RPMI8226 (cell line): Measurements from ENCODE around the gene PRUNE2.
A peak's percentile ranks its signal among the peaks of the same experiment; 100 is the strongest.

ENCODE experiments used
- DNase-seq: peaks from one replicate; pipeline ENCODE4 v3.0.0-alpha.2; 2015

Gene PRUNE2

DNA sequence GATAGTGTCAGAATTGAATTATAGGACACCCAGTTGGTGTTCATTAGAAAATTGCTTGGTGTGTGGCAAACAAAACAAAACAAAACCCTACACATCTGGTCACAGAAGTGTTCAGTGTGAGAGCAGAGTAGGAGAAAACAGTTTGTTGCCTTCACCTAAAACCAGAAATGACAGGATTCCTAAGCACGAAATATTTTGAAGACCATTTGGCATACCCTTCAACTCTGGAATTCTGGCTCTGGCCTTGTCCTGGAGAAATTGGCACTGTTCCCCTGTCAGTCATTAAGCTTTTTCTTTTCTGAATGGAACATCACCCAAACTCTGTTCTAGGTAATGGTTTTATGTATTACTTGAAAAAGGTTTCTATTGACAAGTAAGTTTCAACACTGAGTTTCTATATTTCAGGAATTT, 251.9 kb downstream of the PRUNE2 start:
- DNase-seq: no peak

DNA sequence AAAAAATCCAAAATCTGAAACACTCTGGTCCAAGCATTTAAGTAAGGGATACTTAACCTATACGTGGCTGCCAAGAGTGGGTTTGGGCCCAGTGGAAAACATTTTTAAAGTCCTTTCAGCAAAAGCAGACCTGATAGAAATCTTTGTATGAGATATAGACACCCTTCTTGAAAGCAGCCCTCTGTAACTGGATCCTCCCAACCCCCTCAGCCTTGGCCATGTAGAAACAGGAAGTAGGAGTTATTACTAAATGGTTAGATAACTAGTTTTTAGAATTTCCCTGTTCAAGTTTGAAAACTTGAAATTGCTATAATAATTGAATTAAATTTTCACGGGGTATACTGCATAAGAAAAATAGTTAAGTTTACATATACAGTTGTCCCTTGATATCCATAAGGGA, 253.0 kb downstream of the PRUNE2 start:
- DNase-seq: no peak

DNA sequence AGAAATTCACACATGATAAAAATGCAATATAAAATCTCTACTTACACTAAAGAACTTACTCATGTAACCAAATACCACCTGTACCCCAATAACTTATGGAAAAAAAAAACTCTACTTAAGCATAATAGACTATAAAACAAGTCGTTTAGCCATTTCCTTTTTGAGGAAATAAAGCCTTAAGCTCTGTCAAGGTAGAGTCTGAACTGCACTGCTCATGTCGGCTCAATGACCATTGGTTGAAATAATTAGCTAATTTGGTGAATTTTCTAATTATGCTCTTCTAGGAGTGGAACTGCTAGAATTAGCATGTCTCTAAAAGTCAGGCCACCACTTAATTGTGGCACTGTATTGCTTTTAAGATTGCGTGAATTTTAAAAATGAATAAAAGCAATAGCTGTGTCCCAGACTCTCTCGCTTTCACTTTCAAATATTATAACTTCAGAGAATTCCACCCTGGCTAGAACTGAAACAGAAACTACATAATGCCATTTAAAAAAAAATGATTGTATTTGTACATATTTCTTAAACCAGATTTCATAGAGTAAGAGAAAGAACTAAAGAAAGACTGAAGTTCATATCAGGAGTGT, 254.7 kb downstream of the PRUNE2 start:
- peak; percentile 26 for DNase-seq

DNA sequence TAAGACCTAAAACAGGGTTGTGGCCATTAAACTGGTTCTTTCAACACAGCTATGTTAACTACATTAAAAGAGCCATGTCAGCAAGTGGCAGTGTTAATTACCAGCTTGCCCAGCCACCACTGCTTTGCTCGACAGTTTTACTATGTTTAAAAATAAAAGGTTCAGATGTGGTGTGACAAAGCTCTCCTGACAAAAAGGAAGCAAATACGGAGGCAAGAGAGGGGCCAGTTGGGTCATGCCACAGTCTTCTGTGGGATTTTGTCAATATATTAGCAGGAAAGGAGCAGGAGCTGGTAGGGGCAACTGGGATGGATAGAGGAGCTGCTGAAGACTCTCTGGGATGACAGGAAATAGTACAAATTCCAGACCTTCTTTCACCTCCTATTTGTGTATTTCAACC, 255.2 kb downstream of the PRUNE2 start:
- DNase-seq: peak; percentile 77

DNA sequence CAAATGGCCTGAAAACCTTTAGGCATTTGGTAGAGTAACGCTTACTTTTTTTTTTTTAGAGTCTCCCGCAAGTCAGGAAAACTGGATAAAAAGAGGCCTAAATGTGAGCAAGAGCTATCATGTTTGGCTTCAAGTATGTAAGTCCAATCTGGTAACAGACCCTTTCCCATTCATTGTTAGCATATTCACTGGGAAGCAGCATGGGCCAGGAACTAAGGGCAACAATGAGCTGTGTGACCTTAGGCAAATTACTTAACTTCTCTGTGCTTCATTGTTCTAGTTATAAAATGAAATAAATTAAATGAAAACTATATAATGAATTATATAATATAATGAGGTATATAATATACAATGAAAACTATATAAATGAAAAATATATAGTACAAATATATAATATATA, 256.0 kb downstream of the PRUNE2 start:
- no peak for DNase-seq

DNA sequence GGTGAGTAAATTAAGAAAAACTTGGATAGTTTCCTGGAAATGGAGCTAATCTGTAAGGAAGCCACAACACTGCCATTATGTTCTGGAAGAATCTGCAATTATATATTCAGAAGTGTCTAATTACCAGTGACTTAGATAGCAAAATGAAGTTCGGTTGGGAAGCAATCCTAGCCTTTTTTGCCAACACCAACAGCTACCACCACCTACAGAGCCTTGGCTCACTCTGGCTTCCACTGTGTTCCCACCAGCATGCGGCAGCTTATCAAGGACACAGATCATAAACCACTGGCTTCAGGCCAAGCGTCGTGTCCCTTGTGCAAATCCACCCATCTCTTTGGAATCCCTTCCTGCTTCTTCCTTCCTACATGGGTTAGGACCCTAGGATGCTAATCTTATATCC, 259.7 kb downstream of the PRUNE2 start:
- no peak for DNase-seq

DNA sequence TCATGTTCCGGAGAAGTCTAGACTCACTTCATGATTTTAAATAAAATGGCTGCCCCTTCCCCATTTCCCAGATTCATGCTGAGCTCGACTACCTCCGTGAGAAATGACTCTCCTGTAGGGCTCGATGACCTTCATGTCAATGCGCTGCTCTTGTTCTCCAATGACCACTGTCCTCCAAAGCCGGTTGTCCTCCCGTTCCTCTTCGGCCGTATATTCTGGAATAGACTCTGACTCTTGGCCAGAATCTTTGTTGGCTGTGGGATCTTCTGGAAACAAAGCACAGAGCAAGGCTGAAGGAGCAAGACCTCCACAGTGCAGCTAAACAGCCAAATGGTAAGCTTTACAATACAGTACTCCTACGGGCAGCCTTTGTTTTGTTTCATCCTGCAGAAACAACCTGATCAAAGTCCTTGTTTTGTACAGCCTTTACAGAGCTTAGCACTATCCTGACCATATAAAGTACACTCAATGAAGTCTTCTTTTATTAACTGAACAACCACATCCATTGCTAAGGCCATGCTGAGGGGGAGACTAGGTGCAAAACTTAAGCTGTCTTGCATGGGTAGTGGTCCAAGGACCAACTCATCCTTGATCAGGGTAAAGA, 261.2 kb downstream of the PRUNE2 start:
- no peak for DNase-seq

DNA sequence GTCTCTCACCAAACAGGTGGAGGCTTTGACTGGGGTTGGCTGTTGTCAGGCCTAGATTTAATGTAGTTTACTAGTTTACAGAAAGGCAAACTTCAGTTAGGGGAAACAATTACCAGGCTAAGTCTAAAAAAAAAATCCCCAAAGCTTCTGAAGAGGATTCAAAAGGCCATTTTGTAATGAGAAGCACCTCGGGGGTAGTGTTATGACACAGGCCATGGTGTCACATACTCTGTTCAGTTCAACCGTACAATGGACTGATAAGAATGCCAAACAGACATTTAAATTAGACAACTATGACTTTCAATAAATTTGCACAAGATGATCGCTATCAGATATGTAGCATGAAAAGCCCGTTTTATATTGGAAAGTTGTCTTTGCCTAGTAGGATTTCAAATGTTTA, 261.7 kb downstream of the PRUNE2 start:
- no peak for DNase-seq

DNA sequence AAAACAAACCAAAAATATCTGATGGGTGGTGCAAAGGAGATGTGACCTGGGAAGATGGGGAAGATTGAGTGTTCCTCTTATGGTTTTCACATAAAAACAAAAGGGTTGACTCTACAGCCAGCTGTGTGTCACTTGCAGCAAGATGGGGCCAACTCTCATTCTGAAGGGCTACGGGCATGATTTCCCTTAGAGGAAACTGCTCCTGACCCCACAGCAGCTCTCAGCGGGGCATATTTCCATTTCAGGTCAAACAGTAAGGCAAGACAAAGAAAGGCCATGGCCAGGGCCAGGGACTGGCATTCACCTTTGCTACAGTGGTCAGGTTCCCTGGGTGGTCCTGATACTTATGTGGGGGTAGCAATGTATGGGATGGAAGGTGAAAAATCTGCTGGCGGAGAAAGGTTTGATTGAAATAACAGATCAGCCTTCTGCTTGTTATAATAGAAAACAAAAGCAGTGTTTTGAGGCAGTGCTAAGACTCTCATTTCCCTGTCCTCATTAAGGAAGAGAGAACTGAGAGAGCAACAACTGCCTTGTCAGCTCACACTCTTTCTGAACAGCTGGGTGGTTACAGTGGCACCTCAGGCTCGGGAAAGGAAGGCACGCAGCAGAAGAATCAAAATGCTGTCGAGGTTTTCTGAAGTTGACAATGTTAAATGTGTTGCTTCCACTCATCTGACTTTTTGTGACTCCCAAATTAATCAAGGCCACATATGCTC, 262.4 kb downstream of the PRUNE2 start:
- peak; percentile 77 for DNase-seq

DNA sequence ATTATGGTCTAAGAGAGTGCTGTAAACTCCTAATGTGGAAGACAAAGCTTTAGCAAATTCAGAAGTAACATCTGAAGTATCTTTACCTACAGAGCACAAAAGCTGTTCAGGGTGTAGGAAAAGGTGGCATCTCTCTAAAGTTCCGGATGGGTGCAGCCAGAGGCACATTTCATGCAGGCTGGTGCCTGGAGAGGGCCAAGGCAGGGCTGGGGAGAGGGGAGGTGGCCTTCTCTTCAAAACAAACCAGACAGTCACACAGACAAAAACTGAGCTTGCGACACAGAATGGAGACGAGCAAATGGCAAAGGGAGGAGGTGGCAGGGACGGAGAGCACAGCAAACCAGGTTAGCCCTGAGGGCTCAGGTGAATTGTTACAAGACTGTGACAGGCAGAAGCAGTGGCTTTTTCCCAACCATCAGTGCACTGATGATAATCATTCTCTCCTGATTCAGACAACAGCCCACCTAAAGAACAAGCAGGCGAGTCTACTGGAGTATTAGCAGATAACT, 263.2 kb downstream of the PRUNE2 start:
- no peak for DNase-seq

DNA sequence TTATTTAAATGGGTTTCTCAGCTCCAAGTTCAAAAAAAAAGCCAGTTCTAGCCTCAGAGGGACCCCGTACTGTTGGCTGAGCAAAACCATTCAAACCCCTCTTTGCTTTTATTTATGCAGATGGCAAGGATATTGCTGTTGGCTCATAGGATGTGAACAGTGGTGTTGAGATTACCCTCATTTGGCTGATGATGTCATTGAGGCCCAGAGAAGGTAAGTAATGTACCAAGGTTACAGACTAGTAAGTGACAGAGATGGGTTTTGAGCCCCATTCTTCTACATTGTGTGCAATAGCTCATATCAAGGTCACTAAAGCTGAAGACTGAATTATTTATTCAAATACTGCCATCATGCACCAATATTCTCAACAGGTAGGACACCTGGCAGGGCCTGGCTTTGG, 263.8 kb downstream of the PRUNE2 start:
- no peak for DNase-seq

DNA sequence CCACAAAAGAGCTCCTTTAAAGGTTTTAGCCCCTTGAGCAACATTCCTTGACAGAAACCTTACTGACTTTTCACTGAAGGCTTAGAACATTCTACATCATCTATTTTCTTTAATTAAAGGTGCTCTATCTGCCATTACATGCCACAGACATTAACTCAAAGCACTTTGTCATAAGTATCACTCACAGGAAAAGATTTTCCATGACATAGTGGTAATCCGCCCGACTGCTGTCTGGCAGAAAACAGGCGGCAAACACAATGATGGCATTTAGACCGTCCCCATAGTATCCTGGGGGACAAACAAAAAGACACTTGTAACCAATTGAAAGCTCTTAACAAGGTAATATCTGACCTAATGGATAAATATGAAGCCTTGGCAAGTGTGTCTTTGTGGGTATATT, 267.9 kb downstream of the PRUNE2 start:
- DNase-seq: no peak

DNA sequence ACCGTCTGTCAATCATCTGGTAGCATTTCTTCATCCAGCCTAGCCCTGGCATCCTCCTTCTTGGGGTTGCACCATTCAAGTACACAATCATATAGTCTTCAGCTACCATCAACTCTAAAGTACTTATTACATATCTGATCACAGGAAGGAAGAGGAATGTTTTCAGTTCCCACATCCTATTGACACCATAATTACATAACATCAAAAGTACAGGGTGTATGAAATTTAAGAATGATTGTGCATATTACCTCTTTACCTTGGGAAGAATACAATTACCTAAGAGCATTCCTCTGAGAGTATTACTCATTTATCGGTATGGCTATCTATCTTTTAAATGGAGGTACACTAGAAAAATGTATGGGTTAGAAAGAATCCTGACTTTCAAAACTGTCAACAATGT, 268.5 kb downstream of the PRUNE2 start:
- DNase-seq: no peak

DNA sequence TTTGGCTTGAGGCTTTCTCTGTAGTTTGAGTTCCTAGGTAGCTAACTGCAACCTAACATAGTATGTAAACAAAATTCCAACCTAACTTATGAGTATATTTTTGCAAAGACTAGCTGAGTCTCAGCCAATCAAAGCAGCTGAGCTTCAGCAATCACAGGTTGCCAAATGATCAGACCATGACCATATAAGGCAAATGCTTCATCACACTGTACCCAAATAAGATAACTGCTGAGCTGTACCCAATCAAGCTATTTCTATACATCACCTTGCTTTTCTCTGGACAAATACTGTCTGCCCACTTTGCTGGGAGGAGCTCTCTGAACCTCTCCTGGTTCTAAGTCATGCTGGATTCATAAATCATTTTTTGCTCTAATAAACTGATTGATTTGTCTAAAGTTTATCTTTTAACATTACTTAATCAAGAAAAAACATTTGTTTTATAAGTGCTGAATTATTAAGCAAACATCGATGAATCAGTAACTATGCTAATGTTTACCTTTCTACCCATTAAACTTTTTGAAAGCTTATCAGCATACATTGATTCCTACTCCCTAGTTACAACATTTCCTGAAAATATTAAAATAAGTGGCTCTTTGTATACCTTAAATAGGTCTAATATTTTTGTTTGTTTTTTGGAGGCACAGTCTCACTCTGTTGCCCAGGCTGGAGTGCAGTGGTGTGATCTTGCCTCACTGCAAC, 271.4 kb downstream of the PRUNE2 start:
- DNase-seq: peak; percentile 23

DNA sequence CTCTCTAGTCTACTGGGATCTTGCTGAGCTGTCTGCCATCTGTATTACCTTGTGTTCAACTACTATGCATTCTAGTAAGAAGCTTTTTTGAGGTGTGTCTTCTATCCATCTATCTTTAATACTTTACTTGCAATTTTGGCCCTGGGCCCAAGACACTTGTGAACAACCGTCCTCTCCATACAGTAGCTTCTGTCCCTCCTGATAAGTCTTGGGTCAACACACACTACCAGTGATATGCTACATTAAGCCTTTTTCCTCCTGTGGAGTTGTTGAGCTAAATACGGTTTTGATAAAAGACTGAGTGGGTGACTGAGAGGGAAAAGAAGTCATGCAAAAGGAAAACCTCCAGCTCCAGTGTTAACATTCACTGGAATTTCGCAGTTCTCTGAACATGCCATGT, 275.0 kb downstream of the PRUNE2 start:
- no peak for DNase-seq

DNA sequence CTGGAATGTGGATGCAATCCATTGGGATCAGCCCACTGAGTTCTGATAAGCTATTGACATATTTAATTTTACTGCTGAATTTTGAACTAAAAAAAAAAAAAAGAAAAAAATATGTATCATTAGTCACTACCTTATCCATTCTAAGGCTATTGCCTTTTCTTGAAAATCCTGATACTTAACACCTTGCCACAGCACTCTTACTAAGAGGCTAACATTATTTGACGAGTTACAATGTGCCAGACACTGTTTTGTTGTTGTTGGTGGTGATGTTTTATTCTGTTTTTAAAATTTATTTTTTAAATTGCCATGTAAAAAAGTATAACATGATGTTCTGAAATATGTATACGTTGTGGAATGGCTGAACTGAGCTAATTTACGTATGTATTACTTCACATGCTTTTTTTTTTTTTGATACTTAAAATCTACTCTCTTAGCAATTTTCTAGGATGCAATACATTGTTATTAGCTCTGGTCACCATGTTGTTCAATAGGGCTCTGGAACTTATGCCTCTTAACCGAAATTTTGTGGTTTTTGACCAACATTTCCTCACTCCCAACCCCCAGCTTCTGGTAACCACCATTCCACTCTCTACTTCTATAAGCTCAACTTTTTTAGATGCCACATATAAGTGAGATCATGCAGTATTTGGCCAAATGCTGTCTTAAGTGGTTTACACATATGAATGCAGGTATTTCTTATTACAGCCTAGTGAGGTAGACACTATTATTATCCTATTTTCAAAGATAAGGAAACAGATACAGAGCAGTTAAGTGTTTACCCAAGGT, 276.5 kb downstream of the PRUNE2 start:
- peak; percentile 55 for DNase-seq

DNA sequence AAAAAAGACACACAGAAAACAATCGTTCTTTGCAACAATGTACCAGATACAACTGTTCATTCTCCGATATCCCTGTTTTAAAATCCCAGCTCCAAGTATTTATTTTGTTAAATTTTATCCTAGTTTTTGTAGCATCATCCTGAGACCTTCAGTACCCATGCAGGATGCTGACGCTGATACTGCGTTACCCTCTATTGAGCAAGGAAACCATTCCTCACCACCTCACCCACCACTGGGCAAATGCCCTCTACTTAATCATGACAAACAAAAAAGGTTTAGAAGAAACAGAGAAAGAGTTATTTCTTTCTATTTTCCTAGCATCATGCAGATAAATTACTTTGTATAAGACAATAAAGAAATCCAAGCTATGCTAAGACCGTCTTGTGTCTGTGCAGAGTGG, 277.8 kb downstream of the PRUNE2 start:
- no peak for DNase-seq

DNA sequence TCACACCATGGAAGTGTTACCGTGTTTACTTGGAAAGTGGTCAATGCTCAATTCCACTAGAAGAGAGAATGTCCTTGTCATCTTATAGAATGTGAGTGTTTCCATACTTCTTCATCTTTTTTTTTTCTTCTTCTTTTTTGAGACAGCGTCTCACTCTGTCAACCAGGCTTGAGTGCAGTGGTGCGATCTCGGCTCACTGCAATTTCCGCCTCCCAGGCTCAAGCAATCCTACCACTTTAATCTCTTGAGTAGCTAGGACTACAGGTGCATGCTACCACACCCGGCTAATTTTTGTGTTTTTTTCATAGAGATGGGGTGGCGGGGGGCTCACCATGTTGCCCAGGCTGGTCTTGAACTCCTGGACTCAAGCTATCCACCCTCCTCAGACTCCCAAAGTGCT, 278.9 kb downstream of the PRUNE2 start:
- DNase-seq: no peak

DNA sequence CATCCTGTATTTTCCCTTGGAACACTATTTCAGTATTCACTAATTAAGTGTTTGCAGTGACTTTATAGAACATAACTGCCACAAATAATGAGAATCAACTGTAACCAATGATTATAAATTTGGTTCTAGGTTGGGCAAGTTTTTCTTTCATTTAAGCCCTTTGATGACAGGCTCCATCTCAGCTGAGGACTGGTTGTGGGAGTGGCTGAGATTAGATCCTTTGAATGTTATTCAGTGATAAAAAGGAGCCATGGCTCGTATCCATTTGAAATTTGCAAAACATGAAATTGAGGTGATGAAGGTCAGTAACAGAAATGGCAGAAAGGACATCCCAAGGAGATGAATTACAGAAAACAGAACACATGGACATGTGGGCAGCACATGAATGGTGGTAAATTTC, 279.8 kb downstream of the PRUNE2 start:
- no peak for DNase-seq

DNA sequence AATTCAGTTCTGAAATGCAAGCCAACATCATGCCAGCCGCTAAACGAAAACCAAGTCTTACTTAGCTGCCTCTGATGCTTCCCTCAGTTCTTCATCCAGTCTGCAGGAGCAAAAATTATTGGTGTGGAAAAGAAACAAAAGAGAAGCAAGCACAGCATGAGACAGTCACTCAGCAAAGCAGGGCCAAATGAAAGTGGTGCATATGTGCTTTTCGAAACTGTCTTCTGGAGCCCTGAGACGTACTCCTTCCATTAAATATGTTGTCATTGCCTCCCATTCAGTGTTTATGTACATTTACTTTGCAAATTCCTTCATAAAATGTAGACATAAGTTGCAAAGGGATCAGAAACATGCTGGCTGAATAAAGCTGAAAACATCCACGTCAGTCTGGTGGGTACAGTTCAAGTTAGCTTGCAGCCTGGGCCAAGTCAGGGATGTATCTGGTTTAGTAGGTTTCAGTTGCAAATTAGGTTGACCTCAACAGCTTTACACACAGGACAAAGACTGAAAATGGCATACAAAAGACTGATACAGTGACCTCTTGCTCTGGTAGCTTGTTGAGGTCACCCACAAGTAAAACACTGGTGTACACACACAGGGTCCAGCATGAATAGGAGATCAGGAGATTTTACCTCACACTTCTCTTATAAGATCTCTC, 281.4 kb downstream of the PRUNE2 start:
- DNase-seq: peak; percentile 22

DNA sequence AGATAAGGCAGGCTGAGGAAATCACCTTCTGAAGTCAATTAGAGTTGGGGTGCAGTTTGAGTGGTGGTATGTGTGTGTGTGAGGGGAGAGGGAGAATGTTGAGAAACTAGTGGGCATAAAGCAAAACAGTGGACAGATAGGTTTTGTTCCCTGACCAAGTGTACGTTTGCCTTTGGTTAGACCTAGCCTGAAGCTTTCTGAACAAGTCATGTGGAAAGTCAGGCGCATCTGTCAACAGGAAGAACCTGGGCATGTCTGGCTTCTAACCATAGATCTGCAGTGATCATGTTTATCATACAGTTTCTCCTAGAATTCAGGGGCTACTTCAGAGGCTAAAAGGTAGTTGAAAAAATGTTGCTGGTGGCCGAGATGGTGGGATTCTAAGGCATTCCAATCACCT, 284.9 kb downstream of the PRUNE2 start:
- DNase-seq: peak; percentile 5

DNA sequence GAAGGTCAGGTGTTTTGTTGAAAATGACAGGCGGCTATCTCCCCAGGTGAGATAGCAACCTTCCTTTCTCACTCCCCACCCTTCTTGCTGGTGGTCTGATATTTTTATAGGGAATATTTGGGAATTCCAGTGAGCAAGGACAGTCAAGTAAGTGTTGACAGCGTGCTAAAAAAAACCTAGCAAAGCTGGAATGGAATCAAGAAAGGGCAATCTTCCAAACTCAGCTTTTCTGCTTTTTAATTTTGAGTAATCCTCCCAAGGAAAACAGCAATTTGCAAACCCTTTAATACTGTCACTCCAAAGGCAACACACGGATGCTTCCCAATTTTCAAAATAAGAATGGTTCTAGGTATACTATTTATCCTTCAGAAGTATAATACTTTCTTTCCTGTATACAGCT, 285.3 kb downstream of the PRUNE2 start:
- no peak for DNase-seq
